ENCODE data around the gene ZFY. TPM values are rescaled to one million over a fixed set of nuclear protein-coding genes. Genes with fewer than 3 reads are reported as not detected.

ZFY gene
- total and polyA plus RNA-seq, 8 donors, result 0.03 to 5.7 (median 2.5) TPM; not detected in 5

GRCh38 chrY:3007967-3008366 is 72.8 kb downstream of the ZFY start:
- no peak for ATAC-seq
- TF ChIP-seq CTCF (IDR thresholded peaks at IDR 0.05), result no peak
- H3K36me3 ChIP-seq, result no peaks in the 10 kb centered on the region

GRCh38 chrY:3012226-3012625 is 77.0 kb downstream of the ZFY start:
- no peak overlapping the region for H3K27ac ChIP-seq
- FAIRE-seq, result no peak
- H3K36me3 ChIP-seq, result no peaks in the 10 kb centered on the region
- intact Hi-C loops (cut with DNase I), result no loop called here
- DNase-seq, result no peak
- H3K27me3 ChIP-seq, result no peaks in the 10 kb centered on the region
- no peak for ATAC-seq
- H3K4me1 ChIP-seq, result no peaks in the 10 kb centered on the region
- no peaks in the 10 kb centered on the region for H3K9me3 ChIP-seq
- no peak for TF ChIP-seq CTCF (IDR thresholded peaks at IDR 0.05)
- no peak overlapping the region for H3K4me3 ChIP-seq
- 47% methylated on average over 4 of the region's 4 CpGs; no CpG with 5 or more reads in 1 of the 2 donors for WGBS, 2 donors

More at GRCh38 chrY:3007967-3008366, 72.8 kb downstream of the ZFY start:
- no peaks in the 10 kb centered on the region for H3K4me1 ChIP-seq
- DNase-seq (no peak), FAIRE-seq (no peak)
- H3K27me3 ChIP-seq, result no peaks in the 10 kb centered on the region
- no peak overlapping the region for H3K4me3 ChIP-seq
- intact Hi-C loops (cut with DNase I), result no loop called here
- H3K9me3 ChIP-seq, result no peaks in the 10 kb centered on the region
- no peak overlapping the region for H3K27ac ChIP-seq

GRCh38 chrY:3016594-3016993 is 81.4 kb downstream of the ZFY start:
- Histone ChIP-seq H3K4me1 (no peaks in the 10 kb centered on the region), H3K9me3 (no peaks in the 10 kb centered on the region), H3K27ac (no peak overlapping the region), H3K27me3 (no peaks in the 10 kb centered on the region), H3K4me3 (no peak overlapping the region), H3K36me3 (no peaks in the 10 kb centered on the region)
- TF ChIP-seq CTCF (IDR thresholded peaks at IDR 0.05), result no peak
- intact Hi-C loops (cut with DNase I), result no loop called here
- DNase-seq (no peak), ATAC-seq (no peak), FAIRE-seq (no peak)
- 93% methylated on average over 1 of the region's 1 CpG; no CpG with 5 or more reads in 1 of the 2 donors for WGBS, 2 donors

GRCh38 chrY:3018546-3018945 is 83.4 kb downstream of the ZFY start:
- Histone ChIP-seq H3K9me3 (no peaks in the 10 kb centered on the region), H3K36me3 (no peaks in the 10 kb centered on the region), H3K4me3 (no peak overlapping the region), H3K27ac (no peak overlapping the region), H3K4me1 (no peaks in the 10 kb centered on the region), H3K27me3 (no peaks in the 10 kb centered on the region)
- TF ChIP-seq CTCF (IDR thresholded peaks at IDR 0.05), result no peak
- ATAC-seq, result no peak
- WGBS, 2 donors, result 85% methylated on average over 1 of the region's 1 CpG; no CpG with 5 or more reads in 1 of the 2 donors
- intact Hi-C loops (cut with DNase I), result no loop called here
- no peak for DNase-seq
- FAIRE-seq, result no peak

- H3K27me3 ChIP-seq, result no peaks in the 10 kb centered on the region
- H3K4me1 ChIP-seq, result no peaks in the 10 kb centered on the region
- TF ChIP-seq CTCF (IDR thresholded peaks at IDR 0.05), result no peak
- intact Hi-C loops (cut with DNase I), result no loop called here
- 87% methylated on average over 11 of the region's 11 CpGs; no CpG with 5 or more reads in 1 of the 2 donors for WGBS, 2 donors
- H3K36me3 ChIP-seq, result no peaks in the 10 kb centered on the region
- no peaks in the 10 kb centered on the region for H3K9me3 ChIP-seq
- DNase-seq (no peak), ATAC-seq (no peak), FAIRE-seq (no peak)
- H3K4me3 ChIP-seq, result no peak overlapping the region
- no peak overlapping the region for H3K27ac ChIP-seq
Measured at GRCh38 chrY:3019584-3019983, 84.4 kb downstream of the ZFY start.
